H9 (cell line): ENCODE results near the gene NEMF. TPM values are rescaled to one million over a fixed set of nuclear protein-coding genes. Genes with fewer than 3 reads are reported as not detected.
"Not testable (repeated sequence)": the region's sequence is repeated elsewhere in the genome, so short reads cannot be mapped to it uniquely, and the experiment has no call there.

Experiments used
- DNase-seq: peaks from one replicate; pipeline ENCODE4 v3.0.0-alpha.2; 2017
- H2AFZ ChIP-seq: one replicate; pipeline ENCODE4 v1.6.1; 2013; ENCODE audit warnings: mild to moderate bottlenecking, low read length, control low read depth, moderate library complexity
- H2AK5ac ChIP-seq: 2 replicates; pipeline ENCODE4 v1.6.1; 2013; ENCODE audit warnings: low read length, control low read depth, mixed read lengths; ENCODE audit not compliant: insufficient read length
- H2BK120ac ChIP-seq: one replicate; pipeline ENCODE4 v1.6.1; 2013; ENCODE audit warnings: low read depth, mild to moderate bottlenecking, low read length, control low read depth, inconsistent platforms; ENCODE audit not compliant: poor library complexity, severe bottlenecking
- H2BK12ac ChIP-seq: 2 replicates; pipeline ENCODE4 v1.6.1; 2013; ENCODE audit warnings: low read length, control low read depth, mixed read lengths, low read depth; ENCODE audit not compliant: insufficient read length
- H2BK15ac ChIP-seq: 2 replicates; pipeline ENCODE4 v1.6.1; 2013; ENCODE audit warnings: low read depth, low read length, control low read depth
- H2BK20ac ChIP-seq: one replicate; pipeline ENCODE4 v1.6.1; 2013; ENCODE audit warnings: low read depth, mild to moderate bottlenecking, low read length, control low read depth, inconsistent platforms; ENCODE audit not compliant: poor library complexity, severe bottlenecking
- H2BK5ac ChIP-seq: 2 replicates; pipeline ENCODE4 v1.6.1; 2013; ENCODE audit warnings: low read length, control low read depth, mixed read lengths; ENCODE audit not compliant: insufficient read length
- H3K14ac ChIP-seq: 2 replicates; pipeline ENCODE4 v1.6.1; 2013; ENCODE audit warnings: low read length, control low read depth; ENCODE audit not compliant: insufficient read depth
- H3K18ac ChIP-seq: 2 replicates; pipeline ENCODE4 v1.6.1; 2013; ENCODE audit warnings: low read depth, mild to moderate bottlenecking, mixed read lengths, low read length, control low read depth; ENCODE audit not compliant: insufficient read length
- H3K23ac ChIP-seq: 2 replicates; pipeline ENCODE4 v1.6.1; 2013; ENCODE audit warnings: low read length, control low read depth, mixed read lengths, low read depth; ENCODE audit not compliant: insufficient read length
- H3K23me2 ChIP-seq: 2 replicates; pipeline ENCODE4 v1.6.1; 2013; ENCODE audit warnings: low read depth, mild to moderate bottlenecking, mixed read lengths, low read length, control low read depth; ENCODE audit not compliant: insufficient read length, poor library complexity, severe bottlenecking
- H3K27ac ChIP-seq: 2 replicates; pipeline ENCODE4 v1.5.1; 2013; ENCODE audit warnings: low read length, control low read depth, mixed read lengths, low read depth; ENCODE audit not compliant: insufficient read length
- H3K27me3 ChIP-seq: 2 replicates; pipeline ENCODE4 v1.6.1; 2013; ENCODE audit warnings: low read length, control low read depth, inconsistent platforms; ENCODE audit not compliant: insufficient read depth
- H3K4ac ChIP-seq: 2 replicates; pipeline ENCODE4 v1.6.1; 2013; ENCODE audit warnings: low read depth, mild to moderate bottlenecking, control low read depth, inconsistent platforms, low read length, moderate library complexity
- H3K4me1 ChIP-seq: 2 replicates; pipeline ENCODE4 v1.6.1; 2013; ENCODE audit warnings: low read length, control low read depth, inconsistent platforms; ENCODE audit not compliant: insufficient read depth
- H3K4me2 ChIP-seq: 2 replicates; pipeline ENCODE4 v1.6.1; 2013; ENCODE audit warnings: low read length, control low read depth, mixed read lengths; ENCODE audit not compliant: insufficient read length, insufficient read depth
- H3K56ac ChIP-seq: 2 replicates; pipeline ENCODE4 v1.6.1; 2013; ENCODE audit warnings: low read depth, mild to moderate bottlenecking, mixed read lengths, low read length, control low read depth; ENCODE audit not compliant: insufficient read length
- H3K79me1 ChIP-seq: 2 replicates; pipeline ENCODE4 v1.6.1; 2013; ENCODE audit warnings: low read depth, mild to moderate bottlenecking, moderate library complexity, low read length, control low read depth, inconsistent platforms; ENCODE audit not compliant: insufficient read depth, poor library complexity, severe bottlenecking
- H3K79me2 ChIP-seq: 2 replicates; pipeline ENCODE4 v1.6.1; 2013; ENCODE audit warnings: low read length, control low read depth, inconsistent platforms; ENCODE audit not compliant: insufficient read depth
- H3K9ac ChIP-seq: 2 replicates; pipeline ENCODE4 v1.6.1; 2013; ENCODE audit warnings: low read length, control low read depth, mixed read lengths; ENCODE audit not compliant: insufficient read length; ENCODE audit errors: extremely low read depth
- H3K9me3 ChIP-seq: one replicate; pipeline ENCODE4 v1.6.1; 2013; ENCODE audit warnings: low read depth, low read length, inconsistent platforms; ENCODE audit not compliant: control insufficient read depth
- H3T11ph ChIP-seq: one replicate; pipeline ENCODE4 v1.6.1; 2013; ENCODE audit warnings: mild to moderate bottlenecking, low read length, control low read depth, inconsistent platforms
- H4K20me1 ChIP-seq: one replicate; pipeline ENCODE4 v1.6.1; 2013; ENCODE audit not compliant: control insufficient read depth, insufficient read length, insufficient read depth
- H4K5ac ChIP-seq: 2 replicates; pipeline ENCODE4 v1.6.1; 2013; ENCODE audit warnings: low read depth, mild to moderate bottlenecking, mixed read lengths, low read length, control low read depth; ENCODE audit not compliant: insufficient read length
- H4K8ac ChIP-seq: replicated peaks from 2 replicates; pipeline ENCODE4 v1.6.1; 2013; ENCODE audit warnings: low read length, control low read depth, mixed read lengths, low read depth; ENCODE audit not compliant: insufficient read length
- H4K91ac ChIP-seq: 2 replicates; pipeline ENCODE4 v1.6.1; 2013; ENCODE audit warnings: low read depth, mild to moderate bottlenecking, moderate library complexity, mixed read lengths, low read length, control low read depth; ENCODE audit not compliant: insufficient read length
- H3K27ac Mint-ChIP-seq, 3 experiments: 2 replicates in 2 of 3; 3 replicates in 1 of 3; pipeline ENCODE4 v1.8.0; 2020 to 2021; ENCODE audit warnings: mixed read lengths in 3 of 3, mild to moderate bottlenecking in 1 of 3, moderate library complexity in 1 of 3
- H3K27me3 Mint-ChIP-seq: 2 replicates; pipeline ENCODE4 v1.8.0; 2021; ENCODE audit warnings: low read depth, mild to moderate bottlenecking, moderate library complexity, mixed read lengths
- H3K36me3 Mint-ChIP-seq, 3 experiments: 2 replicates in 2 of 3; 3 replicates in 1 of 3; pipeline ENCODE4 v1.8.0; 2020 to 2021; ENCODE audit warnings: low read depth in 3 of 3, mixed read lengths in 3 of 3; ENCODE audit not compliant: insufficient read depth in 1 of 3
- H3K4me1 Mint-ChIP-seq, 2 experiments: 2 replicates each; pipeline ENCODE4 v1.8.0; 2020; ENCODE audit warnings: mixed read lengths in 2 of 2
- H3K4me3 Mint-ChIP-seq, 2 experiments: 2 replicates in 1 of 2; 3 replicates in 1 of 2; pipeline ENCODE4 v1.8.0; 2020 to 2021; ENCODE audit warnings: mild to moderate bottlenecking in 2 of 2, mixed read lengths in 2 of 2, moderate library complexity in 1 of 2
- H3K9me3 Mint-ChIP-seq, 2 experiments: 2 replicates in 1 of 2; 3 replicates in 1 of 2; pipeline ENCODE4 v1.8.0; 2020; ENCODE audit warnings: mild to moderate bottlenecking in 2 of 2, mixed read lengths in 2 of 2, moderate library complexity in 1 of 2
- WGBS: extraction: QIAGEN DNeasy Blood & Tissue Kit; methylation state at CpG from one replicate; pipeline ENCODE4 v1.1.7; 2013; ENCODE audit warnings: missing lambda C conversion rate, low lambda C conversion rate, mixed read lengths; ENCODE audit not compliant: insufficient read length; ENCODE audit errors: extremely low coverage; 5-methylcytosine and 5-hydroxymethylcytosine counted together
- total RNA-seq: library from RNA; stranded (reverse); gene quantifications from 2 replicates; pipeline ENCODE4 v1.2.1, GENCODE V29; 2021
- TF ChIP-seq, protein P1 (sequence below): fragments of 200-600 bp; sonication (generic); conservative IDR thresholded peaks from 3 replicates; pipeline ENCODE4 v1.8.0; 2021; ENCODE audit warnings: antibody characterized with exemption, mild to moderate bottlenecking

Gene NEMF
- total RNA-seq, 1 experiment from 2014 or later = 57.4 TPM

GRCh38 chr14:49783394-49784014, 69.1 kb downstream of the NEMF start:
- H3K27me3 Mint-ChIP-seq = no peaks in the 10 kb centered on the region
- Histone ChIP-seq H2AFZ (no peak overlapping the region), H3K9ac (no peak overlapping the region), H3K4me1 (no peaks in the 10 kb centered on the region), H3K79me2 (no peaks in the 10 kb centered on the region), H2AK5ac (no peak overlapping the region), H3K18ac (no peak overlapping the region), H2BK12ac (no peak overlapping the region), H3K27me3 (no peaks in the 10 kb centered on the region), H3T11ph (no peak overlapping the region), H4K5ac (no peak overlapping the region), H4K8ac (no peak overlapping the region), H2BK5ac (no peak overlapping the region), H3K23me2 (no peaks in the 10 kb centered on the region), H4K20me1 (no peaks in the 10 kb centered on the region), H3K23ac (no peak overlapping the region), H3K14ac (no peak overlapping the region), H3K56ac (no peak overlapping the region), H2BK15ac (no peak overlapping the region), H2BK120ac (no peak overlapping the region), H3K79me1 (no peaks in the 10 kb centered on the region), H3K4me2 (no peak overlapping the region), H4K91ac (no peak overlapping the region), H3K9me3 (no peaks in the 10 kb centered on the region), H3K27ac (no peak overlapping the region), H2BK20ac (no peak overlapping the region), H3K4ac (no peak overlapping the region)
- TF ChIP-seq, protein P1, sequence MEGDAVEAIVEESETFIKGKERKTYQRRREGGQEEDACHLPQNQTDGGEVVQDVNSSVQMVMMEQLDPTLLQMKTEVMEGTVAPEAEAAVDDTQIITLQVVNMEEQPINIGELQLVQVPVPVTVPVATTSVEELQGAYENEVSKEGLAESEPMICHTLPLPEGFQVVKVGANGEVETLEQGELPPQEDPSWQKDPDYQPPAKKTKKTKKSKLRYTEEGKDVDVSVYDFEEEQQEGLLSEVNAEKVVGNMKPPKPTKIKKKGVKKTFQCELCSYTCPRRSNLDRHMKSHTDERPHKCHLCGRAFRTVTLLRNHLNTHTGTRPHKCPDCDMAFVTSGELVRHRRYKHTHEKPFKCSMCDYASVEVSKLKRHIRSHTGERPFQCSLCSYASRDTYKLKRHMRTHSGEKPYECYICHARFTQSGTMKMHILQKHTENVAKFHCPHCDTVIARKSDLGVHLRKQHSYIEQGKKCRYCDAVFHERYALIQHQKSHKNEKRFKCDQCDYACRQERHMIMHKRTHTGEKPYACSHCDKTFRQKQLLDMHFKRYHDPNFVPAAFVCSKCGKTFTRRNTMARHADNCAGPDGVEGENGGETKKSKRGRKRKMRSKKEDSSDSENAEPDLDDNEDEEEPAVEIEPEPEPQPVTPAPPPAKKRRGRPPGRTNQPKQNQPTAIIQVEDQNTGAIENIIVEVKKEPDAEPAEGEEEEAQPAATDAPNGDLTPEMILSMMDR = no peak
- H3K9me3 Mint-ChIP-seq = no peaks in the 10 kb centered on the region
- WGBS = no CpG with 5 or more reads among the region's 3 CpGs
- H3K27ac Mint-ChIP-seq = no peak overlapping the region
- DNase-seq = no peak
- no peaks in the 10 kb centered on the region for H3K4me1 Mint-ChIP-seq
- peaks cover 28 to 90% (median 65%) of the 10 kb centered on the region in 3 experiments; a peak in 6 of 7 replicates for H3K36me3 Mint-ChIP-seq
- H3K4me3 Mint-ChIP-seq = no peak overlapping the region

DNA sequence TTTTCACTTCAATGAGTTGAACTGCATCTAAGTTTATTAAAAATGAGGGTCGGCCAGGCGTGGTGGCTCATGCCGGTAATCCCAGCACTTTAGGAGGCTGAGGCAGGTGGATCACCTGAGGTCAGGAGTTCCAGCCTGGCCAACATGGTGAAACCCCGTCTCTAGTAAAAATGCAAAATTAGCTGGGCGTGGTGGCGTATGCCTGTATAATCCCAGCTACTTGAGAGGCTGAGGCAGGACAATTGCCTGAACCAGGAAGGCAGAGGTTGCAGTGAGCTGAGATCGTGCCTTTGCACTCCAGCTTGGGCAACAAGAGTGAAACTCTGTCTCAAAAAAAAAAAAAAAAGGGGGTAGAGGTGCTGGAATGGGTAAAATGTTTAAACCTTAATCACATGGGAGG, 71.5 kb downstream of the NEMF start:
- peaks cover 27 to 85% (median 64%) of the 10 kb centered on the region in 3 experiments; a peak in 6 of 7 replicates for H3K36me3 Mint-ChIP-seq
- not testable (repeated sequence) for H3K27me3 Mint-ChIP-seq, H4K91ac ChIP-seq, H3K14ac ChIP-seq, H3K9ac ChIP-seq, H3K79me1 ChIP-seq, H2BK20ac ChIP-seq, H2BK12ac ChIP-seq, H3K27me3 ChIP-seq, H3K4me1 ChIP-seq, H3K27ac ChIP-seq, H2AFZ ChIP-seq, DNase-seq, H3K27ac Mint-ChIP-seq, H3K9me3 ChIP-seq, H2BK15ac ChIP-seq, H4K8ac ChIP-seq, H3K23me2 ChIP-seq, H3K56ac ChIP-seq, H3K9me3 Mint-ChIP-seq, H3T11ph ChIP-seq, H2AK5ac ChIP-seq, H2BK120ac ChIP-seq, H3K4me3 Mint-ChIP-seq, H3K4me1 Mint-ChIP-seq, H4K20me1 ChIP-seq, H3K4me2 ChIP-seq, H4K5ac ChIP-seq, H3K18ac ChIP-seq, H3K4ac ChIP-seq, H3K79me2 ChIP-seq, H2BK5ac ChIP-seq, H3K23ac ChIP-seq
- WGBS = no CpG with 5 or more reads among the region's 7 CpGs
